22Rv1 (cell line): ENCODE results near the gene HCN3.

Experiments used
- ZFX ChIP-seq: fragments of 450-650 bp; IDR thresholded peaks from 2 replicates; pipeline ENCODE4 v1.6.1; 2017; ENCODE audit warnings: antibody characterized with exemption, borderline replicate concordance
- TF ChIP-seq, protein P1 (sequence below): fragments of 450-650 bp; IDR thresholded peaks from 2 replicates; pipeline ENCODE4 v1.5.1; 2017; ENCODE audit warnings: mild to moderate bottlenecking

GRCh38 chr1:155297384-155297783 is 20.1 kb downstream of the HCN3 start:
- TF ChIP-seq, protein P1, sequence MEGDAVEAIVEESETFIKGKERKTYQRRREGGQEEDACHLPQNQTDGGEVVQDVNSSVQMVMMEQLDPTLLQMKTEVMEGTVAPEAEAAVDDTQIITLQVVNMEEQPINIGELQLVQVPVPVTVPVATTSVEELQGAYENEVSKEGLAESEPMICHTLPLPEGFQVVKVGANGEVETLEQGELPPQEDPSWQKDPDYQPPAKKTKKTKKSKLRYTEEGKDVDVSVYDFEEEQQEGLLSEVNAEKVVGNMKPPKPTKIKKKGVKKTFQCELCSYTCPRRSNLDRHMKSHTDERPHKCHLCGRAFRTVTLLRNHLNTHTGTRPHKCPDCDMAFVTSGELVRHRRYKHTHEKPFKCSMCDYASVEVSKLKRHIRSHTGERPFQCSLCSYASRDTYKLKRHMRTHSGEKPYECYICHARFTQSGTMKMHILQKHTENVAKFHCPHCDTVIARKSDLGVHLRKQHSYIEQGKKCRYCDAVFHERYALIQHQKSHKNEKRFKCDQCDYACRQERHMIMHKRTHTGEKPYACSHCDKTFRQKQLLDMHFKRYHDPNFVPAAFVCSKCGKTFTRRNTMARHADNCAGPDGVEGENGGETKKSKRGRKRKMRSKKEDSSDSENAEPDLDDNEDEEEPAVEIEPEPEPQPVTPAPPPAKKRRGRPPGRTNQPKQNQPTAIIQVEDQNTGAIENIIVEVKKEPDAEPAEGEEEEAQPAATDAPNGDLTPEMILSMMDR: no peak
- no peak for TF ChIP-seq ZFX
